Mesendoderm (in vitro differentiated cells): Measurements from ENCODE around the gene TRAPPC6A.

ENCODE experiments used
- DNase-seq: peaks from one replicate; pipeline ENCODE4 v3.0.0; 2013
- H2AK5ac ChIP-seq: 2 replicates; pipeline ENCODE4 v1.6.1; 2013; ENCODE audit warnings: low read length, inconsistent platforms
- H2BK120ac ChIP-seq: 2 replicates; pipeline ENCODE4 v1.6.1; 2013; ENCODE audit warnings: low read depth, mild to moderate bottlenecking, low read length, moderate library complexity, mixed read lengths
- H2BK15ac ChIP-seq: replicated peaks from 2 replicates; pipeline ENCODE4 v1.6.1; 2013; ENCODE audit warnings: low read depth, mild to moderate bottlenecking, moderate library complexity
- H2BK5ac ChIP-seq: 2 replicates; pipeline ENCODE4 v1.6.1; 2013; ENCODE audit warnings: low read length, inconsistent platforms
- H3K18ac ChIP-seq: 2 replicates; pipeline ENCODE4 v1.6.1; 2013; ENCODE audit warnings: mild to moderate bottlenecking, low read length, mixed read lengths
- H3K23ac ChIP-seq: one replicate; pipeline ENCODE4 v1.6.1; 2013; ENCODE audit warnings: low read length
- H3K27ac ChIP-seq: 2 replicates; pipeline ENCODE4 v1.5.1; 2013; ENCODE audit warnings: low read depth, mild to moderate bottlenecking, inconsistent platforms, low read length, moderate library complexity
- H3K27me3 ChIP-seq: 2 replicates; pipeline ENCODE4 v1.6.1; 2013; ENCODE audit warnings: low read length, control low read depth, mild to moderate bottlenecking, inconsistent platforms; ENCODE audit not compliant: insufficient read depth, poor library complexity
- H3K36me3 ChIP-seq: 2 replicates; pipeline ENCODE4 v1.6.1; 2013; ENCODE audit warnings: low read length, inconsistent platforms; ENCODE audit not compliant: control insufficient read depth, insufficient read depth
- H3K4ac ChIP-seq: one replicate; pipeline ENCODE4 v1.6.1; 2013; ENCODE audit warnings: low read depth, mild to moderate bottlenecking, low read length, moderate library complexity
- H3K4me1 ChIP-seq: 2 replicates; pipeline ENCODE4 v1.6.1; 2013; ENCODE audit warnings: low read depth, low read length, inconsistent platforms; ENCODE audit not compliant: control insufficient read depth
- H3K4me2 ChIP-seq: 2 replicates; pipeline ENCODE4 v1.6.1; 2013; ENCODE audit warnings: low read length
- H3K4me3 ChIP-seq: 2 replicates; pipeline ENCODE4 v1.5.1; 2013; ENCODE audit warnings: mild to moderate bottlenecking, low read length
- H3K56ac ChIP-seq: one replicate; pipeline ENCODE4 v1.6.1; 2013; ENCODE audit warnings: low read length
- H3K79me1 ChIP-seq: 2 replicates; pipeline ENCODE4 v1.6.1; 2013; ENCODE audit warnings: low read length, inconsistent platforms
- H3K79me2 ChIP-seq: 2 replicates; pipeline ENCODE4 v1.6.1; 2013; ENCODE audit warnings: mild to moderate bottlenecking, low read length; ENCODE audit not compliant: control insufficient read depth, insufficient read depth
- H3K9ac ChIP-seq: 2 replicates; pipeline ENCODE4 v1.6.1; 2013; ENCODE audit warnings: low read length, inconsistent platforms
- H4K5ac ChIP-seq: one replicate; pipeline ENCODE4 v1.6.1; 2013; ENCODE audit warnings: low read length
- H4K8ac ChIP-seq: one replicate; pipeline ENCODE4 v1.6.1; 2013; ENCODE audit warnings: low read depth, mild to moderate bottlenecking, control low read depth, low read length, moderate library complexity
- WGBS: extraction: QIAGEN DNeasy Blood & Tissue Kit; methylation state at CpG from one replicate; pipeline ENCODE4 v1.1.7; 2013; ENCODE audit warnings: low lambda C conversion rate, missing lambda C conversion rate; ENCODE audit not compliant: insufficient coverage; ENCODE audit errors: extremely low coverage; 5-methylcytosine and 5-hydroxymethylcytosine counted together

TRAPPC6A gene

GRCh38 chr19:45130888-45131615, 47.0 kb downstream of the TRAPPC6A start:
- no peak overlapping the region for H3K4ac ChIP-seq
- H3K79me2 ChIP-seq: peaks cover 7% of the 10 kb centered on the region
- H3K27me3 ChIP-seq: no peaks in the 10 kb centered on the region
- no peak overlapping the region for H3K56ac ChIP-seq
- no peak overlapping the region for H3K9ac ChIP-seq
- H3K27ac ChIP-seq: no peak overlapping the region
- H3K36me3 ChIP-seq: no peaks in the 10 kb centered on the region
- H3K4me2 ChIP-seq: no peak overlapping the region
- no peak overlapping the region for H4K8ac ChIP-seq
- H3K4me1 ChIP-seq: no peaks in the 10 kb centered on the region
- H2BK5ac ChIP-seq: no peak overlapping the region
- no peak overlapping the region for H2BK15ac ChIP-seq
- H3K4me3 ChIP-seq: no peak overlapping the region
- no peak overlapping the region for H3K23ac ChIP-seq
- no peak for DNase-seq
- no peak overlapping the region for H4K5ac ChIP-seq
- no CpG with 5 or more reads among the region's 13 CpGs for WGBS
- no peak overlapping the region for H3K18ac ChIP-seq
- H2BK120ac ChIP-seq: no peak overlapping the region
- no peak overlapping the region for H2AK5ac ChIP-seq
- H3K79me1 ChIP-seq: peaks cover 23% of the 10 kb centered on the region

GRCh38 chr19:45130236-45130635, 47.8 kb downstream of the TRAPPC6A start:
- Histone ChIP-seq H3K79me1 (peaks cover 23% of the 10 kb centered on the region), H3K9ac (no peak overlapping the region)

GRCh38 chr19:45128806-45129205, 49.2 kb downstream of the TRAPPC6A start:
- Histone ChIP-seq H3K9ac (no peak overlapping the region), H3K4me2 (no peak overlapping the region), H2BK15ac (no peak overlapping the region), H3K4ac (no peak overlapping the region), H3K27ac (no peak overlapping the region), H4K8ac (no peak overlapping the region), H3K79me1 (peaks cover 24% of the 10 kb centered on the region), H2BK120ac (no peak overlapping the region), H3K79me2 (peaks cover 7% of the 10 kb centered on the region), H3K4me1 (no peaks in the 10 kb centered on the region), H2BK5ac (no peak overlapping the region), H3K56ac (no peak overlapping the region), H3K4me3 (no peak overlapping the region), H4K5ac (no peak overlapping the region), H3K36me3 (no peaks in the 10 kb centered on the region), H2AK5ac (no peak overlapping the region), H3K23ac (no peak overlapping the region), H3K27me3 (no peaks in the 10 kb centered on the region), H3K18ac (no peak overlapping the region)
- DNase-seq: no peak
- no CpG with 5 or more reads among the region's 5 CpGs for WGBS

More at GRCh38 chr19:45130236-45130635, 47.8 kb downstream of the TRAPPC6A start:
- Histone ChIP-seq H3K4me1 (no peaks in the 10 kb centered on the region), H4K5ac (no peak overlapping the region), H3K79me2 (peaks cover 7% of the 10 kb centered on the region), H3K23ac (no peak overlapping the region), H3K4me3 (no peak overlapping the region), H3K4ac (no peak overlapping the region), H2BK5ac (no peak overlapping the region), H3K56ac (no peak overlapping the region), H2BK15ac (no peak overlapping the region), H3K27ac (no peak overlapping the region), H3K18ac (no peak overlapping the region), H4K8ac (no peak overlapping the region), H3K27me3 (no peaks in the 10 kb centered on the region), H3K36me3 (no peaks in the 10 kb centered on the region), H3K4me2 (no peak overlapping the region), H2AK5ac (no peak overlapping the region), H2BK120ac (no peak overlapping the region)
- no peak for DNase-seq
- no CpG with 5 or more reads among the region's 13 CpGs for WGBS

GRCh38 chr19:45128146-45128545, 49.9 kb downstream of the TRAPPC6A start:
- Histone ChIP-seq H3K4me1 (no peaks in the 10 kb centered on the region), H3K4ac (no peak overlapping the region), H3K27me3 (no peaks in the 10 kb centered on the region), H4K8ac (no peak overlapping the region), H3K18ac (no peak overlapping the region), H3K79me1 (peaks cover 26% of the 10 kb centered on the region), H3K27ac (no peak overlapping the region), H2BK5ac (no peak overlapping the region), H2BK120ac (no peak overlapping the region), H3K4me2 (no peak overlapping the region), H4K5ac (no peak overlapping the region), H3K79me2 (peaks cover 9% of the 10 kb centered on the region), H3K56ac (no peak overlapping the region), H3K4me3 (no peak overlapping the region), H2BK15ac (no peak overlapping the region), H3K36me3 (no peaks in the 10 kb centered on the region), H3K9ac (no peak overlapping the region), H2AK5ac (no peak overlapping the region), H3K23ac (no peak overlapping the region)
- WGBS: no CpG with 5 or more reads among the region's 5 CpGs
- no peak for DNase-seq

- H3K56ac ChIP-seq: no peak overlapping the region
- H2BK120ac ChIP-seq: no peak overlapping the region
- H3K9ac ChIP-seq: no peak overlapping the region
- no peak overlapping the region for H4K8ac ChIP-seq
- H3K79me1 ChIP-seq: peaks cover 31% of the 10 kb centered on the region
- no peaks in the 10 kb centered on the region for H3K4me1 ChIP-seq
- WGBS: no CpG with 5 or more reads among the region's 7 CpGs
- H3K79me2 ChIP-seq: peaks cover 13% of the 10 kb centered on the region
- H4K5ac ChIP-seq: no peak overlapping the region
- H3K27ac ChIP-seq: no peak overlapping the region
- no peak overlapping the region for H3K4me2 ChIP-seq
- no peak overlapping the region for H2BK15ac ChIP-seq
- no peaks in the 10 kb centered on the region for H3K27me3 ChIP-seq
- no peak overlapping the region for H3K4ac ChIP-seq
- H3K36me3 ChIP-seq: no peaks in the 10 kb centered on the region
- no peak overlapping the region for H3K18ac ChIP-seq
- no peak overlapping the region for H3K23ac ChIP-seq
- H3K4me3 ChIP-seq: no peak overlapping the region
- H2AK5ac ChIP-seq: no peak overlapping the region
- no peak for DNase-seq
- no peak overlapping the region for H2BK5ac ChIP-seq
These were observed 51.4 kb downstream of the TRAPPC6A start for GRCh38 chr19:45126654-45127053.

- H3K79me1 ChIP-seq: peaks cover 31% of the 10 kb centered on the region
These were observed 52.0 kb downstream of the TRAPPC6A start for GRCh38 chr19:45125975-45126493.

More at GRCh38 chr19:45125975-45126493, 52.0 kb downstream of the TRAPPC6A start:
- Histone ChIP-seq H3K27ac (no peak overlapping the region), H2BK5ac (no peak overlapping the region), H3K9ac (no peak overlapping the region), H3K4me1 (no peaks in the 10 kb centered on the region), H3K4me3 (no peak overlapping the region), H3K18ac (no peak overlapping the region), H3K27me3 (no peaks in the 10 kb centered on the region), H2AK5ac (no peak overlapping the region), H4K5ac (no peak overlapping the region), H3K4ac (no peak overlapping the region), H2BK120ac (no peak overlapping the region), H3K23ac (no peak overlapping the region), H3K79me2 (peaks cover 15% of the 10 kb centered on the region), H3K36me3 (no peaks in the 10 kb centered on the region), H2BK15ac (no peak overlapping the region), H3K4me2 (no peak overlapping the region), H4K8ac (no peak overlapping the region), H3K56ac (no peak overlapping the region)
- DNase-seq: peak; percentile 86
- no CpG with 5 or more reads among the region's 12 CpGs for WGBS
